Mesendoderm (in vitro differentiated cells): ENCODE results near the gene MFAP1.
"Not testable (repeated sequence)": the region's sequence is repeated elsewhere in the genome, so short reads cannot be mapped to it uniquely, and the experiment has no call there.

Experiments
- DNase-seq: peaks from one replicate; pipeline ENCODE4 v3.0.0; 2013
- H2AK5ac ChIP-seq: 2 replicates; pipeline ENCODE4 v1.6.1; 2013; ENCODE audit warnings: low read length, inconsistent platforms
- H2BK120ac ChIP-seq: 2 replicates; pipeline ENCODE4 v1.6.1; 2013; ENCODE audit warnings: low read depth, mild to moderate bottlenecking, low read length, moderate library complexity, mixed read lengths
- H2BK15ac ChIP-seq: replicated peaks from 2 replicates; pipeline ENCODE4 v1.6.1; 2013; ENCODE audit warnings: low read depth, mild to moderate bottlenecking, moderate library complexity
- H2BK5ac ChIP-seq: 2 replicates; pipeline ENCODE4 v1.6.1; 2013; ENCODE audit warnings: low read length, inconsistent platforms
- H3K18ac ChIP-seq: 2 replicates; pipeline ENCODE4 v1.6.1; 2013; ENCODE audit warnings: mild to moderate bottlenecking, low read length, mixed read lengths
- H3K23ac ChIP-seq: one replicate; pipeline ENCODE4 v1.6.1; 2013; ENCODE audit warnings: low read length
- H3K27ac ChIP-seq: 2 replicates; pipeline ENCODE4 v1.5.1; 2013; ENCODE audit warnings: low read depth, mild to moderate bottlenecking, inconsistent platforms, low read length, moderate library complexity
- H3K27me3 ChIP-seq: 2 replicates; pipeline ENCODE4 v1.6.1; 2013; ENCODE audit warnings: low read length, control low read depth, mild to moderate bottlenecking, inconsistent platforms; ENCODE audit not compliant: insufficient read depth, poor library complexity
- H3K36me3 ChIP-seq: 2 replicates; pipeline ENCODE4 v1.6.1; 2013; ENCODE audit warnings: low read length, inconsistent platforms; ENCODE audit not compliant: control insufficient read depth, insufficient read depth
- H3K4ac ChIP-seq: one replicate; pipeline ENCODE4 v1.6.1; 2013; ENCODE audit warnings: low read depth, mild to moderate bottlenecking, low read length, moderate library complexity
- H3K4me1 ChIP-seq: 2 replicates; pipeline ENCODE4 v1.6.1; 2013; ENCODE audit warnings: low read depth, low read length, inconsistent platforms; ENCODE audit not compliant: control insufficient read depth
- H3K4me2 ChIP-seq: 2 replicates; pipeline ENCODE4 v1.6.1; 2013; ENCODE audit warnings: low read length
- H3K4me3 ChIP-seq: 2 replicates; pipeline ENCODE4 v1.5.1; 2013; ENCODE audit warnings: mild to moderate bottlenecking, low read length
- H3K56ac ChIP-seq: one replicate; pipeline ENCODE4 v1.6.1; 2013; ENCODE audit warnings: low read length
- H3K79me1 ChIP-seq: 2 replicates; pipeline ENCODE4 v1.6.1; 2013; ENCODE audit warnings: low read length, inconsistent platforms
- H3K79me2 ChIP-seq: 2 replicates; pipeline ENCODE4 v1.6.1; 2013; ENCODE audit warnings: mild to moderate bottlenecking, low read length; ENCODE audit not compliant: control insufficient read depth, insufficient read depth
- H3K9ac ChIP-seq: 2 replicates; pipeline ENCODE4 v1.6.1; 2013; ENCODE audit warnings: low read length, inconsistent platforms
- H4K5ac ChIP-seq: one replicate; pipeline ENCODE4 v1.6.1; 2013; ENCODE audit warnings: low read length
- H4K8ac ChIP-seq: one replicate; pipeline ENCODE4 v1.6.1; 2013; ENCODE audit warnings: low read depth, mild to moderate bottlenecking, control low read depth, low read length, moderate library complexity
- WGBS: extraction: QIAGEN DNeasy Blood & Tissue Kit; methylation state at CpG from one replicate; pipeline ENCODE4 v1.1.7; 2013; ENCODE audit warnings: low lambda C conversion rate, missing lambda C conversion rate; ENCODE audit not compliant: insufficient coverage; ENCODE audit errors: extremely low coverage; 5-methylcytosine and 5-hydroxymethylcytosine counted together

MFAP1 gene

DNA sequence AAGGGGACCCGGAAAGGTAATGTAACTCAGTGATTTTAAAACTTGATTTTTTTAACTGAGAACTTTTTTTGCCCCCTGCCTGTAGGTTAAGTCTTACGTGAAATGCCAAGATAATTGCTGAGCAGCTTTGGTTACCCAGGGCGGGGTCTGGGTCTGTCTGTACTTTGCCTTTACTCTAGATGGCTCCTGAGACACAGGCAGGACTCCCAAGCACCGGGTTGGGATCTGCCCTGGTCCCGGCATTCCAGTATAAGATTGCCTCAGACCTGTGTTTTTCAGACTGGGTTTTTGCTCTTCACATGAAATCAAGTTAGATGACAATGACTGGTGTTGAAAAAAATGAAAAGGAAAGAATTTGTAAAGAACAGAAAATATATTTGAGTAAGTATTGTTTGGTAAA, 42.6 kb upstream of the MFAP1 start:
- Histone ChIP-seq H4K5ac (no peak overlapping the region), H3K79me2 (no peaks in the 10 kb centered on the region), H3K27me3 (no peaks in the 10 kb centered on the region), H3K4me2 (no peak overlapping the region), H2BK120ac (no peak overlapping the region), H3K4ac (no peak overlapping the region), H3K23ac (no peak overlapping the region), H2BK15ac (no peak overlapping the region), H3K4me3 (no peak overlapping the region), H3K56ac (no peak overlapping the region), H2AK5ac (no peak overlapping the region), H3K79me1 (no peaks in the 10 kb centered on the region), H3K36me3 (no peaks in the 10 kb centered on the region), H2BK5ac (no peak overlapping the region), H3K27ac (no peak overlapping the region), H4K8ac (no peak overlapping the region), H3K4me1 (no peaks in the 10 kb centered on the region), H3K18ac (no peak overlapping the region), H3K9ac (no peak overlapping the region)
- no peak for DNase-seq
- no CpG with 5 or more reads among the region's 5 CpGs for WGBS

DNA sequence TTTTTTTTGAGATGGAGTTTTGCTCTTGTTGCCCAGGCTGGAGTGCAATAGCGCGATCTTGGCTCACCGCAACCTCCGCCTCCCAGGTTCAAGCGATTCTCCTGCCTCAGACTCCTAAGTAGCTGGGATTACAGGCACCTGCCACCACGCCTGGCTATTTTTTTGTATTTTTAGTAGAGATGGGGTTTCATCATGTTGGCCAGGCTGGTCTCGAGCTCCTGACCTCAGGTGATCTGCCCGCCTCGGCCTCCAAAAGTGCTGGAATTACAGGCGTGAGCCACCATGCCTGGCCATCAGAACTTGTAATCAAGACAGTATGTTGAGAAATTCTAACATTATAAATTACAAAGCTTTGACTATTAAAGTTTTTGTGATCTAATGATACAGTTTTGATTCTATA, 42.1 kb upstream of the MFAP1 start:
- not testable (repeated sequence) for H2BK5ac ChIP-seq, H3K56ac ChIP-seq, DNase-seq, H3K9ac ChIP-seq, H2BK15ac ChIP-seq, H4K5ac ChIP-seq, H2BK120ac ChIP-seq, H3K18ac ChIP-seq, H3K4me3 ChIP-seq, H3K23ac ChIP-seq, H3K27me3 ChIP-seq, H3K79me1 ChIP-seq, H2AK5ac ChIP-seq, H3K4me2 ChIP-seq, H3K4ac ChIP-seq, H3K27ac ChIP-seq, H4K8ac ChIP-seq, H3K36me3 ChIP-seq, H3K4me1 ChIP-seq, H3K79me2 ChIP-seq
- WGBS, result no CpG with 5 or more reads among the region's 10 CpGs

DNA sequence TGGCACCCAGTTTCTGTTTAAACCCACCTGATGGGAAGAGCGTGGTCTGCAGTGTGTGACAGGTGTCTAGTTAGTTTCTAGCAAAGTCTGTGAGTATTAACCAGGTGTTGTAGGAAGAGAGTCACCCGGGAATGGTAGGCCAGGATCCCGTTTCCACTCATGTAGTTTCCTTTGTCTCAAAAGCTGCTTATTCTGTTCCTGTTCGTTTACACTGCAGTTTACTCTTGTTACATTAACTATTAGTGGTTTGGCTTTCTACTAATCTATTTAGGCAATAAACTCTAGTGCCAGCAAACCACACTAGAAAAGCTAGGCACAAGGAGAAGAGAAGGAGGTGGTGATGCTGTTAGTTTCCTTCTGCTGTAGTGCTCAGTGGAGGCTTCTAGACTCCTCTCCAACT, 35.1 kb upstream of the MFAP1 start:
- Histone ChIP-seq H2BK15ac (no peak overlapping the region), H3K4me3 (no peak overlapping the region), H4K8ac (no peak overlapping the region), H3K4me2 (no peak overlapping the region), H2AK5ac (no peak overlapping the region), H3K36me3 (no peaks in the 10 kb centered on the region), H3K4ac (no peak overlapping the region), H2BK120ac (no peak overlapping the region), H3K9ac (no peak overlapping the region), H2BK5ac (no peak overlapping the region), H3K79me1 (no peaks in the 10 kb centered on the region), H3K27ac (no peak overlapping the region), H4K5ac (no peak overlapping the region), H3K56ac (no peak overlapping the region), H3K18ac (no peak overlapping the region), H3K4me1 (no peaks in the 10 kb centered on the region), H3K23ac (no peak overlapping the region), H3K27me3 (no peaks in the 10 kb centered on the region), H3K79me2 (no peaks in the 10 kb centered on the region)
- WGBS, result no CpG with 5 or more reads among the region's 4 CpGs
- no peak for DNase-seq

DNA sequence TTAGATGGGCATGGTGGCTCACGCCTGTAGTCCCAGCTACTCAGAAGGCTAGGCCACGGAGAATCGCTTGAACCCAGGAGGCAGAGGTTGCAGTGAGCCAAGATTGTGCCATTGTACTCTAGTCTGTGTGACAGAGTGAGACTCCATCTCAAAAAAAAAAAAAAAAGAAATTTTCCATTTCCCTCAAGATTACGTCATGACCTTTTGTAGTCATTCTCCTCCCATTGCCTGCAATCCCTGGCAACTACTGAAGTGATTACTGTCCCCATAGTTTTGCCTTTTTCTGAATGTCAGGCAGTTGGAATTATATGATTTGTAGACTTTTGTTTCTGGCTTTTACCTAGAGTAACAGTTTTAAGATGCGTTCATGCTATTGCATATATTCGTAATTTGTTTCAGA, 30.3 kb upstream of the MFAP1 start:
- Histone ChIP-seq H3K27ac (no peak overlapping the region), H3K4ac (no peak overlapping the region), H3K4me2 (no peak overlapping the region), H3K27me3 (no peaks in the 10 kb centered on the region), H3K79me1 (no peaks in the 10 kb centered on the region), H3K79me2 (no peaks in the 10 kb centered on the region), H3K9ac (no peak overlapping the region), H3K4me3 (no peak overlapping the region), H2BK120ac (no peak overlapping the region), H3K18ac (no peak overlapping the region), H4K8ac (no peak overlapping the region), H3K56ac (no peak overlapping the region), H2BK15ac (no peak overlapping the region), H3K4me1 (no peaks in the 10 kb centered on the region), H4K5ac (no peak overlapping the region), H2BK5ac (no peak overlapping the region), H3K23ac (no peak overlapping the region), H2AK5ac (no peak overlapping the region), H3K36me3 (no peaks in the 10 kb centered on the region)
- no CpG with 5 or more reads among the region's 6 CpGs for WGBS
- no peak for DNase-seq

DNA sequence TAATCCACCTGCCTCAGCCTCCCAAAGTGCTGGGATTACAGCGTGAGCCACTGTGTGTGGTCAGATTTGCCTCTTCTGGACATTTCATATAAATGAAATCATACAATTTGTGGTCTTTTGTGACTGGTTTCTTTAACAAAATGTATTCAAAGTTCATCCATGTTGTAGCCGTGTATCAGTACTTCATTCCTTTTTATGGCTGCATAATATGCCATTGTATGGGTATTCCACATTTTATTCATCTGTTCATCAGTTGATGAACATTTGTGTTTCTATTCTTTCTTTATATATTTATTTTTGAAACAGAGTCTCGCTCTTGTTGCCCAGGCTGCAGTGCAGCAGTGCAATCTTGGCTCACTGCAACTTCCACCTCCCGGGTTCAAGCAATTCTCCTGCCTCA, 28.1 kb upstream of the MFAP1 start:
- no peak overlapping the region for H3K4me3 ChIP-seq
- H2AK5ac ChIP-seq, result no peak overlapping the region
- H2BK15ac ChIP-seq, result no peak overlapping the region
- H2BK5ac ChIP-seq, result no peak overlapping the region
- no peak overlapping the region for H4K5ac ChIP-seq
- DNase-seq, result no peak
- no peak overlapping the region for H4K8ac ChIP-seq
- H2BK120ac ChIP-seq, result no peak overlapping the region
- H3K4me1 ChIP-seq, result no peaks in the 10 kb centered on the region
- no peak overlapping the region for H3K4me2 ChIP-seq
- no peak overlapping the region for H3K56ac ChIP-seq
- no CpG with 5 or more reads among the region's 4 CpGs for WGBS
- H3K79me1 ChIP-seq, result no peaks in the 10 kb centered on the region
- no peaks in the 10 kb centered on the region for H3K27me3 ChIP-seq
- H3K27ac ChIP-seq, result no peak overlapping the region
- no peaks in the 10 kb centered on the region for H3K79me2 ChIP-seq
- H3K18ac ChIP-seq, result no peak overlapping the region
- no peak overlapping the region for H3K23ac ChIP-seq
- no peak overlapping the region for H3K4ac ChIP-seq
- H3K9ac ChIP-seq, result no peak overlapping the region
- H3K36me3 ChIP-seq, result no peaks in the 10 kb centered on the region

DNA sequence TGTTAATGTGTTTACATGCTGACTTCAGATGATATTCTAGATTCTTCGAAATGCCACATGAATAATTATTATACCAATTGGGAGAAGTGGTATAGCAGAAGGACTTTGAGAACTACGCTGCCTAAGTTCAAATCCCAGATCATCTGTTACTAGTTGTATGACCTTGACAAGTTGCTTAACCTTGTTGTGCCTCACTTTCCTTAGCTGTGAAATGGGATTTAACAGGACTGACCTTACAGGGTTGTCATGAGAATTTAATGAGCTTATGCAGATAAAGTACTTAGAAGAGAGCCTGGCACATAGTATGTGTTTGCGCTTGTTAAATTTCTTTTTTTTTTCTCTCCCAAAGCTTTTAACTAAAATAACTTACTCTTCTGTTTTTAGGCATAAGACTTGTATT, 26.8 kb upstream of the MFAP1 start:
- no CpG with 5 or more reads among the region's 3 CpGs for WGBS
- H3K4ac ChIP-seq, result no peak overlapping the region
- no peaks in the 10 kb centered on the region for H3K4me1 ChIP-seq
- no peak overlapping the region for H3K27ac ChIP-seq
- no peak overlapping the region for H3K4me2 ChIP-seq
- H2AK5ac ChIP-seq, result no peak overlapping the region
- H3K27me3 ChIP-seq, result no peaks in the 10 kb centered on the region
- H3K23ac ChIP-seq, result no peak overlapping the region
- no peak overlapping the region for H2BK5ac ChIP-seq
- no peak overlapping the region for H2BK15ac ChIP-seq
- H3K4me3 ChIP-seq, result no peak overlapping the region
- no peak overlapping the region for H2BK120ac ChIP-seq
- no peaks in the 10 kb centered on the region for H3K79me2 ChIP-seq
- no peaks in the 10 kb centered on the region for H3K36me3 ChIP-seq
- no peak overlapping the region for H3K56ac ChIP-seq
- no peak overlapping the region for H4K5ac ChIP-seq
- no peak for DNase-seq
- H4K8ac ChIP-seq, result no peak overlapping the region
- no peaks in the 10 kb centered on the region for H3K79me1 ChIP-seq
- H3K9ac ChIP-seq, result no peak overlapping the region
- H3K18ac ChIP-seq, result no peak overlapping the region
